ENCODE data around the gene FGD5. TPM values are rescaled to one million over a fixed set of nuclear protein-coding genes. Genes with fewer than 3 reads are reported as not detected.

FGD5 gene
- total and polyA plus RNA-seq, 8 donors, result 1.2 to 34.1 (median 9.0) TPM

- TF ChIP-seq POLR2A (IDR thresholded peaks at IDR 0.05) (no peak), CTCF (IDR thresholded peaks at IDR 0.05) (no peak), EP300 (IDR thresholded peaks at IDR 0.05) (no peak), POLR2AphosphoS5 (IDR thresholded peaks at IDR 0.05) (no peak)
- Histone ChIP-seq H3K36me3 (peaks cover 0 to 6% (median 0%) of the 10 kb centered on the region in 4 donors), H3K27ac (no peak overlapping the region), H3K4me1 (peaks cover 0 to 16% (median 12%) of the 10 kb centered on the region in 4 donors), H3K9me3 (no peaks in the 10 kb centered on the region), H3K4me3 (no peak overlapping the region), H3K27me3 (peaks cover 0 to 7% (median 0%) of the 10 kb centered on the region in 3 donors)
- intact Hi-C loops (cut with DNase I; ENCODE audit: low total_unique reads), result no loop called here
- 70 to 92% (median 83%) methylated on average over 4 of the region's 4 CpGs for WGBS, 5 donors
- no peak for DNase-seq
Measured at GRCh38 chr3:14859880-14860279, 41.1 kb downstream of the FGD5 start.

GRCh38 chr3:14861031-14861430 lies 42.3 kb downstream of the FGD5 start:
- H3K9me3 ChIP-seq, result no peaks in the 10 kb centered on the region
- intact Hi-C loops (cut with DNase I; ENCODE audit: low total_unique reads), result no loop called here
- no peak for TF ChIP-seq POLR2A (IDR thresholded peaks at IDR 0.05)
- TF ChIP-seq POLR2AphosphoS5 (IDR thresholded peaks at IDR 0.05), result no peak
- no peak for TF ChIP-seq CTCF (IDR thresholded peaks at IDR 0.05)
- DNase-seq, result no peak
- H3K27me3 ChIP-seq, result peaks cover 0 to 7% (median 0%) of the 10 kb centered on the region in 3 donors
- H3K4me3 ChIP-seq, result no peak overlapping the region
- H3K36me3 ChIP-seq, result peaks cover 0 to 6% (median 0%) of the 10 kb centered on the region in 4 donors
- 33 to 54% (median 37%) methylated on average over 7 of the region's 7 CpGs for WGBS, 5 donors
- H3K4me1 ChIP-seq, result peaks cover 0 to 16% (median 12%) of the 10 kb centered on the region in 4 donors
- H3K27ac ChIP-seq, result peak overlapping the region in 2 of 5 donors; percentile 23 to 51

GRCh38 chr3:14861446-14862302 lies 42.9 kb downstream of the FGD5 start:
- no peaks in the 10 kb centered on the region for H3K9me3 ChIP-seq
- H3K4me1 ChIP-seq, result peaks cover 0 to 16% (median 12%) of the 10 kb centered on the region in 4 donors
- no peak for DNase-seq
- no peak overlapping the region for H3K4me3 ChIP-seq
- 67 to 76% (median 76%) methylated on average over 8 of the region's 8 CpGs for WGBS, 5 donors
- TF ChIP-seq EP300 (IDR thresholded peaks at IDR 0.05) (no peak), POLR2A (IDR thresholded peaks at IDR 0.05) (no peak), CTCF (IDR thresholded peaks at IDR 0.05) (no peak)
- H3K27ac ChIP-seq, result peak overlapping the region in 2 of 5 donors; percentile 23 to 51
- peaks cover 0 to 7% (median 0%) of the 10 kb centered on the region in 3 donors for H3K27me3 ChIP-seq
- intact Hi-C loops (cut with DNase I; ENCODE audit: low total_unique reads), result no loop called here
- peaks cover 0 to 6% (median 0%) of the 10 kb centered on the region in 4 donors for H3K36me3 ChIP-seq

GRCh38 chr3:14862303-14862660 lies 43.5 kb downstream of the FGD5 start:
- Histone ChIP-seq H3K9me3 (no peaks in the 10 kb centered on the region), H3K27ac (no peak overlapping the region), H3K36me3 (peaks cover 0 to 6% (median 0%) of the 10 kb centered on the region in 4 donors), H3K4me3 (no peak overlapping the region), H3K4me1 (peaks cover 0 to 16% (median 12%) of the 10 kb centered on the region in 4 donors), H3K27me3 (peaks cover 0 to 7% (median 0%) of the 10 kb centered on the region in 3 donors)
- intact Hi-C loops (cut with DNase I; ENCODE audit: low total_unique reads), result no loop called here
- 80 to 95% (median 81%) methylated on average over 4 of the region's 4 CpGs for WGBS, 5 donors
- no peak for DNase-seq
- TF ChIP-seq POLR2AphosphoS5 (IDR thresholded peaks at IDR 0.05), result no peak

All from stomach (tissue), 9 donors.